Measurements from ENCODE around the gene ZNF317.

ZNF317 gene

DNA sequence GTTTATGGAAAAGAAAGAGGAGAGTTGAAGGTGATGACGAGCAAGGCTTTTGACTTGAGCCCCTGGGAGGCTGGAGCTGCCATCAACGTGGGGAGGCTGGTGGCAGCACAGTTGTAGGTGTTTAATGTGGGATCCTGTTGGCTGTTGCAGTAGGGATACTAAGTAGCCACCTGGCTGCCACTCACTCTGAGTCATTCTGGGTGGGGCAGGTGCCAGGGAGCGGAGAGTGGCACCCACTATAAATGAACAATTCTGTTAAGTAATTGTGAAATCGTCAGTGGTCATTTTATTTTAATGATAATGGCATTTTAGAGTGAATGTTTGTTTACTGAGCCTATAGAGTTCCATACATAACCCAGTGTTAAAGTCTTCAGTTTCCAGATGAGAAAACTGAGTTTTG is 9.8 kb downstream of the ZNF317 start:
- H3K4me3 ChIP-seq (ENCODE audit: low read length), result no peak overlapping the region
- DNase-seq (ENCODE audit: low read depth), result no peak
- TF ChIP-seq, protein P1, sequence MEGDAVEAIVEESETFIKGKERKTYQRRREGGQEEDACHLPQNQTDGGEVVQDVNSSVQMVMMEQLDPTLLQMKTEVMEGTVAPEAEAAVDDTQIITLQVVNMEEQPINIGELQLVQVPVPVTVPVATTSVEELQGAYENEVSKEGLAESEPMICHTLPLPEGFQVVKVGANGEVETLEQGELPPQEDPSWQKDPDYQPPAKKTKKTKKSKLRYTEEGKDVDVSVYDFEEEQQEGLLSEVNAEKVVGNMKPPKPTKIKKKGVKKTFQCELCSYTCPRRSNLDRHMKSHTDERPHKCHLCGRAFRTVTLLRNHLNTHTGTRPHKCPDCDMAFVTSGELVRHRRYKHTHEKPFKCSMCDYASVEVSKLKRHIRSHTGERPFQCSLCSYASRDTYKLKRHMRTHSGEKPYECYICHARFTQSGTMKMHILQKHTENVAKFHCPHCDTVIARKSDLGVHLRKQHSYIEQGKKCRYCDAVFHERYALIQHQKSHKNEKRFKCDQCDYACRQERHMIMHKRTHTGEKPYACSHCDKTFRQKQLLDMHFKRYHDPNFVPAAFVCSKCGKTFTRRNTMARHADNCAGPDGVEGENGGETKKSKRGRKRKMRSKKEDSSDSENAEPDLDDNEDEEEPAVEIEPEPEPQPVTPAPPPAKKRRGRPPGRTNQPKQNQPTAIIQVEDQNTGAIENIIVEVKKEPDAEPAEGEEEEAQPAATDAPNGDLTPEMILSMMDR (conservative IDR thresholded peaks at IDR 0.05; ENCODE audit: low read depth, low read length), result no peak

GRCh38 chr19:9150650-9151049 is 10.5 kb downstream of the ZNF317 start:
- no peak for DNase-seq (ENCODE audit: low read depth)
- TF ChIP-seq, protein P1 (conservative IDR thresholded peaks at IDR 0.05; ENCODE audit: low read depth, low read length), result no peak
- no peak overlapping the region for H3K4me3 ChIP-seq (ENCODE audit: low read length)

DNA sequence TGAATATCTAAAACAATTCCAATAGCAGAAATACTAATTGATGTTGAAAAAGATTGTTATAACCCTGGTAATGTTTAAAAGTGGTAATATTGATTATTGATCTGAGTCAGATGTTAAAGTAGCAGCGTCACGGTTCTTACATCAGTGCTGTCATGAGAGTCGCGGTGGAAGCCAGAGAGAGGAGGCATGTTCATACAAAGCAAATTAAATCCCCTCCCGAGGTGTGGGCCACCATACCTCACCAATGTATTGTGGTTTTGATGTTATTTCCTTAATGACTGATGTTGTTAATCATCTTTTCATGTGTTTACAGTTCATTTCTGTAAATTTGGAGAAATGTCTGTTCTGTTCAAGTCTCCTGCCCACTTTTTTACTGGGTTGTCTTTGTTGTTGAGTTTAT is 11.2 kb downstream of the ZNF317 start:
- no peak for DNase-seq (ENCODE audit: low read depth)
- TF ChIP-seq, protein P1 (conservative IDR thresholded peaks at IDR 0.05; ENCODE audit: low read depth, low read length), result no peak
- H3K4me3 ChIP-seq (ENCODE audit: low read length), result no peak overlapping the region

DNA sequence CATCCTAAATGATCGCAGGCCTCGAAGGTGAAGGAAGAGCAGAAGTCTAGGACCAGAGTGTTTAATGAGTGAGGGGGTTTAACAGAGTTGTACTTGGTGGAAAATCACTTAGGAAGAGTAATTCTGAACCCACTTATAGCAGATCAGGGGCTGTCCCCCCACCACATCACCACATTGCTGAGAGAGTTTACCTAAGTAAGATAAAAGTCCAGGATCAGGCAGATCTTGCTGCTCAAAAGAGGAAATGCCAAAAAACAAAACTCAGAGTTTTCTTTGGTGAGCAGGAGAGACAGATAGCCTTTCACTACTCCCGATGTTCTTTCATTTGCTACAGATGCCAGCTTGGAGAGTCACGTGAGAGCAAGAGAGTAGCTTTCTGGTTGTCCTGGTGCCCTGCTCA is 15.4 kb downstream of the ZNF317 start:
- no peak for DNase-seq (ENCODE audit: low read depth)
- no peak overlapping the region for H3K4me3 ChIP-seq (ENCODE audit: low read length)
- TF ChIP-seq, protein P1 (conservative IDR thresholded peaks at IDR 0.05; ENCODE audit: low read depth, low read length), result no peak

DNA sequence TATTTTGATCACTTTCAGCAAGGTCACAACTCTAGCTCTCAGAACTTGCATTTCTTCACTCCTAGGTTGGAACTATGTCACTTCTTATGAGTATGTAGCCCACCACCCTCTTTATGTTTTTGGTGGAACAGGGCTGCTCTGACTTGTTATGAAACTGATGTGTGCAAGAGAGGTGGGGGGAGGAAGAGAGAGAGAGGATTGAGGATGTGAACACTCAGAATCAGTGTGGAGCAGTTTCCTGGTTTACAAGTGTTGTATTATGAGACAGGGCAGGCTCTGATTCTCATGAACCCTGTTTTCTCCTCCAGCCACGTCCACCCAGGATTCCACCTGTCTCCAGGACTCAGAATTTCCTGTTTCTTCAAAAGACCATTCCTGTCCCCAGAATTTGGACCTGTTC is 16.1 kb downstream of the ZNF317 start:
- H3K4me3 ChIP-seq (ENCODE audit: low read length), result no peak overlapping the region
- TF ChIP-seq, protein P1 (conservative IDR thresholded peaks at IDR 0.05; ENCODE audit: low read depth, low read length), result no peak
- no peak for DNase-seq (ENCODE audit: low read depth)

- H3K4me3 ChIP-seq (ENCODE audit: low read length), result no peak overlapping the region
- TF ChIP-seq, protein P1 (conservative IDR thresholded peaks at IDR 0.05; ENCODE audit: low read depth, low read length), result no peak
- no peak for DNase-seq (ENCODE audit: low read depth)
Observed at GRCh38 chr19:9159891-9160290, 19.7 kb downstream of the ZNF317 start.

- TF ChIP-seq, protein P1 (conservative IDR thresholded peaks at IDR 0.05; ENCODE audit: low read depth, low read length), result no peak
- DNase-seq (ENCODE audit: low read depth), result no peak
- H3K4me3 ChIP-seq (ENCODE audit: low read length), result no peak overlapping the region
Observed at GRCh38 chr19:9161427-9161826, 21.2 kb downstream of the ZNF317 start.
